Suprapubic skin (tissue), 4 donors: ENCODE results near the gene LNX2. TPM values are rescaled to one million over a fixed set of nuclear protein-coding genes. Genes with fewer than 3 reads are reported as not detected.

Experiments
- DNase-seq, 2 donors: peaks; one replicate each; pipeline ENCODE4 v3.0.0-alpha.2; 2019; ENCODE audit warnings: low spot score in 2 of 2
- H3K27ac ChIP-seq: fragments of 200-600 bp; sonication (generic); one replicate; pipeline ENCODE4 v1.5.1; 2019
- H3K27me3 ChIP-seq: fragments of 200-600 bp; sonication (generic); one replicate; pipeline ENCODE4 v1.5.1; 2019
- H3K36me3 ChIP-seq: fragments of 200-600 bp; sonication (generic); one replicate; pipeline ENCODE4 v1.5.1; 2019
- H3K4me1 ChIP-seq: fragments of 200-600 bp; sonication (generic); one replicate; pipeline ENCODE4 v1.5.1; 2019
- H3K4me3 ChIP-seq: fragments of 200-600 bp; sonication (generic); one replicate; pipeline ENCODE4 v1.5.1; 2019; ENCODE audit warnings: mild to moderate bottlenecking
- H3K9me3 ChIP-seq: fragments of 200-600 bp; sonication (generic); one replicate; pipeline ENCODE4 v1.5.1; 2019
- CTCF ChIP-seq, 2 donors: fragments of 200-600 bp in 1 of 2; fragments of 450-650 bp in 1 of 2; sonication (generic) in 1 of 2; IDR thresholded peaks; one replicate each; pipeline ENCODE4 v1.5.1; 2016 to 2019; ENCODE audit warnings: antibody characterized with exemption in 2 of 2, mild to moderate bottlenecking in 1 of 2, moderate library complexity in 1 of 2
- EP300 ChIP-seq: sonication (generic); formaldehyde crosslinking; IDR thresholded peaks from one replicate; pipeline ENCODE4 v1.6.1; 2017; ENCODE audit warnings: antibody characterized with exemption
- POLR2A ChIP-seq, 2 donors: fragments of 450-650 bp; IDR thresholded peaks; one replicate each; pipeline ENCODE4 v1.6.1; 2017; ENCODE audit warnings: antibody characterized with exemption in 2 of 2, mild to moderate bottlenecking in 2 of 2, moderate library complexity in 2 of 2
- POLR2AphosphoS5 ChIP-seq, 3 donors: sonication (generic); formaldehyde crosslinking; IDR thresholded peaks; one replicate each; pipeline ENCODE4 v1.6.1; 2017; ENCODE audit warnings: antibody characterized with exemption in 3 of 3
- whole genome bisulfite sequencing: methylation state at CpG from one replicate; pipeline ENCODE4 v1.1.5; 2018; 5-methylcytosine and 5-hydroxymethylcytosine counted together
- total RNA-seq, 4 donors: library from RNA; depleted of rRNA; stranded (reverse); fragments of >200 nt; gene quantifications; one replicate each; pipeline ENCODE4 v1.1.0, GENCODE V29; 2016

The LNX2 gene
- total RNA-seq, 4 donors from 2014 or later: 11.2 to 15.9 (median 13.6) TPM

GRCh38 chr13:27573265-27573664 lies 47.1 kb downstream of the LNX2 start:
- Histone ChIP-seq H3K4me1 (no peaks in the 10 kb centered on the region), H3K36me3 (peaks cover 9% of the 10 kb centered on the region), H3K9me3 (no peaks in the 10 kb centered on the region), H3K27ac (no peak overlapping the region), H3K4me3 (no peak overlapping the region), H3K27me3 (no peaks in the 10 kb centered on the region)
- TF ChIP-seq POLR2AphosphoS5 (IDR thresholded peaks at IDR 0.05) (no peak), EP300 (no peak), CTCF (IDR thresholded peaks at IDR 0.05) (no peak), POLR2A (IDR thresholded peaks at IDR 0.05) (no peak)
- no peak for DNase-seq
- 72% methylated on average over 2 of the region's 2 CpGs for WGBS

GRCh38 chr13:27572234-27572901 lies 48.0 kb downstream of the LNX2 start:
- TF ChIP-seq CTCF (IDR thresholded peaks at IDR 0.05) (no peak), POLR2A (IDR thresholded peaks at IDR 0.05) (no peak), EP300 (no peak), POLR2AphosphoS5 (IDR thresholded peaks at IDR 0.05) (no peak)
- Histone ChIP-seq H3K9me3 (no peaks in the 10 kb centered on the region), H3K27ac (no peak overlapping the region), H3K4me3 (no peak overlapping the region), H3K27me3 (no peaks in the 10 kb centered on the region), H3K4me1 (no peaks in the 10 kb centered on the region), H3K36me3 (peaks cover 18% of the 10 kb centered on the region)
- no peak for DNase-seq

GRCh38 chr13:27570906-27571305 lies 49.4 kb downstream of the LNX2 start:
- Histone ChIP-seq H3K9me3 (no peaks in the 10 kb centered on the region), H3K27ac (no peak overlapping the region), H3K4me1 (no peaks in the 10 kb centered on the region), H3K27me3 (no peaks in the 10 kb centered on the region), H3K4me3 (no peak overlapping the region), H3K36me3 (peaks cover 32% of the 10 kb centered on the region)
- WGBS: 84% methylated on average over 1 of the region's 1 CpG
- no peak for DNase-seq
- TF ChIP-seq EP300 (no peak), POLR2A (IDR thresholded peaks at IDR 0.05) (no peak), POLR2AphosphoS5 (IDR thresholded peaks at IDR 0.05) (no peak), CTCF (IDR thresholded peaks at IDR 0.05) (no peak)

- TF ChIP-seq POLR2AphosphoS5 (IDR thresholded peaks at IDR 0.05): no peak
- no peak for TF ChIP-seq EP300
- no peak for TF ChIP-seq POLR2A (IDR thresholded peaks at IDR 0.05)
- no peak for TF ChIP-seq CTCF (IDR thresholded peaks at IDR 0.05)
- Histone ChIP-seq H3K36me3 (peaks cover 43% of the 10 kb centered on the region), H3K4me3 (no peak overlapping the region), H3K27me3 (no peaks in the 10 kb centered on the region), H3K4me1 (no peaks in the 10 kb centered on the region), H3K27ac (no peak overlapping the region), H3K9me3 (no peaks in the 10 kb centered on the region)
- DNase-seq: no peak
- 77% methylated on average over 4 of the region's 4 CpGs for WGBS
These were observed 50.9 kb downstream of the LNX2 start for GRCh38 chr13:27569405-27569804.

- peaks cover 49% of the 10 kb centered on the region for H3K36me3 ChIP-seq
- no peak for DNase-seq
- no peak overlapping the region for H3K27ac ChIP-seq
- no peaks in the 10 kb centered on the region for H3K27me3 ChIP-seq
- H3K4me3 ChIP-seq: no peak overlapping the region
- H3K9me3 ChIP-seq: no peaks in the 10 kb centered on the region
- H3K4me1 ChIP-seq: no peaks in the 10 kb centered on the region
- WGBS: 87% methylated on average over 3 of the region's 3 CpGs
- TF ChIP-seq EP300: no peak
- TF ChIP-seq POLR2AphosphoS5 (IDR thresholded peaks at IDR 0.05): no peak
- no peak for TF ChIP-seq POLR2A (IDR thresholded peaks at IDR 0.05)
- no peak for TF ChIP-seq CTCF (IDR thresholded peaks at IDR 0.05)
These were observed 54.5 kb downstream of the LNX2 start for GRCh38 chr13:27565818-27566217.
